Hindlimb muscle (tissue), 1 donor: ENCODE measurements around the gene NUB1. TPM values are rescaled to one million over a fixed set of nuclear protein-coding genes. Genes with fewer than 3 reads are reported as not detected.

Source experiments
- DNase-seq: peaks from one replicate; pipeline ENCODE4 v3.0.0-alpha.2; 2013
- polyA plus RNA-seq: library from polyadenylated mRNA; unstranded; fragments of 120-200 nt; gene quantifications from one replicate; pipeline ENCODE4 v1.2.1, GENCODE V29; 2013; ENCODE audit not compliant: insufficient read length

NUB1 gene
- polyA plus RNA-seq, 1 donor = 35.9 TPM

DNA sequence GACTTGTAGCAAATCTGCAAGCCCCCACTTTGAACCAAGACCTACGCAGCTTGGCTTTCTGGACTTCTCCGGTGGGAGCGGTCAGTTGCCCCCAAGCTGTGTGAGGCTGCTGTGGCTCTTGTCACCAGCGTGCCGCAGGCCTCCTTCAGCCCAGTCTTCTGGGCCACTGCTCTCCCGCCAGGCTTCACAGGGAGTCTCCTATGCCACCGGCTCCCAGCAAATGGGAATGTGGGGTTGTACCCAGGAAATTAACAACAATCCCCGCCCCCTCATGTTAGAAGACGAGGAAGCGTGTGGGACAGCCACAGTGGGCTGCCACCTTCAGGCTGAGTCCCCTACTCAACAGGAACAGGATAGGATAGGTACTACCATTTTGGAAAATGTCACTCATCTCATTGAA is 64.0 kb downstream of the NUB1 start:
- no peak for DNase-seq

DNA sequence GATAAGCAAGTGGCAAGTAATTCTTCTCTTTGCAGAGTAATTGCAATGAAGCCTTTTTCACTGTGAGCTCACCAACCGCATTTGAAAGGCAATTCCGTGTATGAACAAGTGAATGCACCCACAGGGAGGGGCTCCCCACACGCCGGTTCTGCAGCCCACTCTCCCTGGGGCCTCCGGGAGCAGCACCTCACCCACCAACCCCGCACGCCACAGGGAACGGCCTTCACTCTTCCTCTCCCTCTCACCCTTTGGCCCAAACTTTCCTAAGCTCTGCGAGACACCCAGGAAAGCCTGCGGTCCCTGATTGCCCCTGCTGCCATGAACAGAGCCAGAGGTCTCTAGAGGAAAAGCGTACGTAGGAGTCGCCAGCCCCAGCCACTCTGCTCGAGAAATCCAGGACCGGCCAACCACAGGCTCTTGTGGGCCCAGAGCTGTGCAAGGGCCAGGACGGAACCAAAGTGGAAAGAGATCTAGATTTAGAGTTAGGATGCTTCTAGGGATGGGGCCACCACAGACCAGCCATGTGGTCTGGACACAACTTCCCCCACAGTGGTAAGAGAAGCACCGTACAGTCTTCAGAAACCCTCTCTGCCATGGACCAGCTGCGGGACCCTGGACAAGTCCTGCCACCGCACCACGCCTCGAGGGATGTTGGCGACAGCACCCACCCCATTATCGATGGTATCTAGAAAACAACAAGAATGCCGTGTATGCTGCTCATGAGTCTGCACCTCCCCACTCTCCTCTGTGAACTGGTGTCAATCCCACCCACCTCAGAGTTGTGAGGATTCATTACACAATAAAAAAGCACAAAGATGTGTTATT is 64.7 kb downstream of the NUB1 start:
- DNase-seq = no peak

GRCh38 chr7:151406886-151407583 is 65.4 kb downstream of the NUB1 start:
- DNase-seq = no peak

- no peak for DNase-seq
Observed at GRCh38 chr7:151408498-151408838, 66.9 kb downstream of the NUB1 start.

DNA sequence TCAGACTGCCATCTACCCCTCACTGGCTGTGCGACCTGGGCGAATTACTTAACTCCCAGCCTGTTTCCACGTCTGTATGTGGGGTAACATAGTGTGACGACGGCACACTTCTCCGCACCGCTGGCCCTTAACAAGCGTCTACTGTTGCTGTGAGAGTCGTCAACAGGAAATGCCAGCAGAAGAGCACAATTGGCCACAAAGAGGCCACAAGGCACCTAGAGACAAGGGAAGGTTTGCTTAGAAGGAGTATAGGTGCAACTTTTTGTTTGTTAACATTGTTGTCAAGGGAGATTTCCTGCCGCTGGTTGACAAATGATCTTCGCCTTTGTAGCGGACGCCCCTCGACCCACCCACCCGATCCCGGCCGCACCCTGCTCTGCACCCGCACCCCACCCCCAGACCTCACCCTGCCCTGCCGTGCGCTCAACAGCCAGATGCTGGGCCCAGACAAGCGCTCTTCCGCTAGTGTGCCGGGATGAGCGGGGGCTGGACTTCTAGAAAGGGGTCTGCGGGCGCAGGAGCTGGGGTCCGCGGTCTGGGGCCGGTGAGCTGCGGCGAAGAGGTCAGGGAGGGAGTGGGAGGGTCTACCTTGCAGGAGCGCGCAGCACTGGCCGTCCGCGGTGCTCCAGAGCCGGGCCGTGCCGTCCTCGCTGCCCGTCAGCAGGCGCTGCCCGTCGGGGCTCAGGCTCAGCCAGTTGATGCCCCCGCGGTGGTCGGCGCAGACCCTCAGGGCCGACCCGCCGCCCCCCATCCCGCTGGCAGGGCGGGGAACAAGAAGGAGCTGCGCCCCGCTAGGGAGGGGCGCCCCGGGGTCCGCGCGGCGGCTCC is 67.4 kb downstream of the NUB1 start:
- DNase-seq = no peak

DNA sequence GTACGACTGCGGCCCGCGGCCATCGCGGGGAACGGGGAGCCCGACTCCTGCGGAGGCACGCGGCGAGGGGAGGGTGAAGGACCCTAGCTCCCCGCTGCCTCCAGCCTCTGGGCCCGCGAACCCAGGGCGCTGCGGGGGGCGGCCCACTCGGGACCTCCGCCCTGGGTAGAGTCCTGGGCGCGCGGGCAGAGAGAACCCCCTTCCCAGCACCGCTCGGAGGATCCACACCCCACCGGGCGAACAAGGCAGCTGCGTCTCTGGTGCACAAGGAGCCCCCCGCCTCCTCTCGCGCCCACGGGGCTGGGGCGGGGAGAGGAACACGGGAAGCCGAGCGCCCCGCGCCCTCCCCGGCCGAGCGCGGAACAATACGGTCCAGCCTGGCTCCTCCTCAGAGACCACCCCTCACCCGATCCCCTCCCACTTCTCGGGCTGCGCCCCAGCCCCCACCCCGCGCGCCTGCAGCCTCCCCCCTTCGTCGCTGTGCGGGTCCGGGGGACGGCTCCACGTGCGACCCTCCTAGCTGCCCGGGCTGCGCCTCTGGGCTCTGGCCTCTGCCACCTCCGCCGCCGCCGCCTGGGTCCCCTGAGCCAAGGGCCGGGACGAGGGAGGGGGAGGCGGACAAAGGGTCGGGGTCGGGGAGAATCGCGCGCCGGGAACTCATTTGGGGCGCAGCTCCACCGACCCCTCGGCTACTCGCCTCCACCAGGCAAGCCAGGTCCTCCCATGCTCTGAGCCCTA is 68.2 kb downstream of the NUB1 start, which contains the start of gene WDR86:
TSS of gene WDR86 (minus strand) at position 372 of the 738 bp plus-strand sequence. CDS start 449 bp downstream, outside the sequence.
- DNase-seq = no peak

- no peak for DNase-seq
Observed at GRCh38 chr7:151410405-151411390, 69.1 kb downstream of the NUB1 start.

DNA sequence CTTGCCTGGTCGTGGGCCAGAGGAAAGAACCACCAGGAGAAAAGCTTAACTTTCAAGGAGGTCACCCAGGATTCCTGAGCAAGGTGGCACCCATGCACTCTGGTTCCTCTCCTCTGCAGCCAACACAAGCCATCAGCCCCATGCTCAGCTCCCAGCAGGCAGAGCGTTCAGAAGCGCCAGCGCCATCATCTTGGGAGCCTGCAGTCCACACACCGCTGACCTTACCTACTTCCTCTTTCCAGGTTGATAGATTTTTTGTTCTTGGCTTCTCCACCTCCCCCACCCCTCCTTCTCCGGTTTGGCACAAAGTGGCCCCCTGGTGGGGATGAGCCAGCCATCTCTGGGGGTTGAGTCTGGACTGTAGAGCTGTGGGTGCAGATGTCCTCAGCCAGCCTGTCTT is 69.9 kb downstream of the NUB1 start:
- no peak for DNase-seq

- no peak for DNase-seq
Observed at GRCh38 chr7:151412318-151412717, 70.7 kb downstream of the NUB1 start.

DNA sequence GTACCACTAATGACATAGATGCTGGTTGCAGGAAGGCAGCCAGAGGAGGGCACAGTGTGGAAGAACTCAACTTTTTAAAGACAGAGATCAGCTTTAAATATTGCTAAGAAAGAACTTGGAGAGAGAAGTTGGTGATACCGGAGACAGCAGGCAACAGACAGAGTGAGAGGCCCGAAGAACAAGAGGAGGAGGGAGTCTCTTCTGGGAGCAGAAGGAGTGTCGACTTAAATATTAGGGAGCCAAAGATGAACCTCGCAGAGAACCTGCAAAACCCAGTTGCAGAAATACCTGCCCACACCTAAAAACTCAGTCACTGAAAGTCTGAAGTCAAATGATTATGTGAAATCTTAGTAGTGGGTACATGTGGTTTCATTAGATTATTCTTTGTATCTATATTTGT is 71.6 kb downstream of the NUB1 start:
- no peak for DNase-seq

DNA sequence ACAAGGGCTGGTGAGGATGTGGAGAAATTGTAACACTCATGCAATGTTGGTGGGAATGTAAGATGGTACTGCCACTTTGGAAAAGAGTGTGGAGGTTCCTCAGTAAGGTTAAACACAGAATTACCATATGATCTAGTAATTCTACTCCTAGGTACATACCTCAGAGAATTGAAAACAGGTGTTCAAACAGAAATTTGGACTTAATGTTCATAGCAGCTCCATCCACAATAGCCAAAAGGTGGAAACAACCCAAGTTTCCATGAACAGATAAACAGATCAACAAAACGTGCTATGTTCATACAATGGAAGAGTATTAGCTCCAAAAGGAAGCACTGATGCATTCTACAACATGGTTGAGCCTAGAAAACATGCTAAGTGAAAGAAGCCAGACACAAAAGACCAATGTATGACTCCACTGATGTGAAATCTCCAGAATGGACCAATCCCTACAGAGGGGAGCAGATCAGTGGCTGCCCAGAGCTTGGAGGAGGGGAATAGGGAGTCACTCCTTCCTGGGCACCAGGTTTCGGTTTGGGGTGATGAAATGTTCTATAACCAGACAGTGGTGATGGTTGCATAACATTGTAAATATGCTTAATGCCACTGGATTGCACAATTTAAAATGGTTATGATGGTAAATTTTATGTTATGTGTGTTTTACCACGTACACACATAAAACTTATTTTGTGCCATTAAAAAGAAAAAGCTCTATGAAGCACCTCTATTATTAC is 73.9 kb downstream of the NUB1 start:
- DNase-seq = no peak

DNA sequence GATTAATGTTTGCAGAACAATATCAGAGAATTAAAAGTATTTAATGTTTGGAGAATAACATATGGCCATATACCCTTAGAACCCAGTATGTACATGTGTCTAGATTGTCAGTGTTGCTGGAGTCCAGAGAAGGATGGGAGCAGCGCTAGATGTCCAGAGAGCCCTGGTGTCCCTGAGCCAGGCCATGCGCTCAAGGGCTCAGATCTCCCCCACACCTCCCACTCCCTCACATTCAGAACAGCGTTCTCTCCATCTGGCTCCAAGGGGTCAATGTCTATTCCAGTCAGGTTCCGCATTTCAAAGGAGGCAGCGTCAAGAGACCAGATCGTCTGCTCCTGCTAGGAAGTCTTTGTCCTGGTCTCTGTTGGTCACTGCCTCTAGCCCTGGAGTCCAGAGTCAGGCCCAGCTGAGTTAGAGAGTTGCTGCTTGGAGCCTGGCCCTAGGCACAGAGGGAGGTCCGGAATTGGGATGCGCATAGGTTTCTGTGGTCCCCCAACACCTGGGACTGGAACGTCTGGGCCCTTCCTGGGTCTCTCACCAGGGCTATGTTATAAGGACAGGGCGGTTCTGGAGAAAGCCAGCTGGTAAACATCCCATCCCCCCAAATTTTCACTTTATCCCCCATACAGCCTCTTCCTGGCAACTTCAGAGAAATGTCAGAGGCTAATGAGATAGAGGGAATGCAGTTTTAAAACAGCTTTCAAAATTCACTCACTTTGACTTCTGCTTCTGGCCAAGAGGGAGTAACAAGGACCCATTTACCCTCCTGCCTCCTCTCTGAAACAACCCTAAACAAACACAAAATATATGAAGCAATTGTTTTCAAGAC is 74.7 kb downstream of the NUB1 start:
- DNase-seq = no peak

DNA sequence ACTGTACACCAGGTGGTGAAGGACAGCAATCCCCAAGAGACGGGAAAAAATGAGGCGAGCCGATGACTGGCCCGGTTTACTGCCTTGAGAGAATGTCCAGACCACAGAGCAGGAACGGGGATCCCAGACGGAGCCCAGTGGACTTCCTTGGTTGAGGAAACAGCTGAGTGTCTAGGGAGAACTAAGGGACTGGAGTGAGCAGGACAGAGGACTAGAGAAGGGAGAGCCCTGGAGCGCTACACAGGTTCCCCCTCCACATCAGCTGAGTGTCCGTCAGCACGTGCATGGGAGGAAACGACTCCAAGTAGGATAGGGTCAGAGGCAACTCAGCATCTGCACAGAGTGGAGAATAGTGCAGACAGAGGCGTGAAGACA is 75.3 kb downstream of the NUB1 start:
- no peak for DNase-seq

DNA sequence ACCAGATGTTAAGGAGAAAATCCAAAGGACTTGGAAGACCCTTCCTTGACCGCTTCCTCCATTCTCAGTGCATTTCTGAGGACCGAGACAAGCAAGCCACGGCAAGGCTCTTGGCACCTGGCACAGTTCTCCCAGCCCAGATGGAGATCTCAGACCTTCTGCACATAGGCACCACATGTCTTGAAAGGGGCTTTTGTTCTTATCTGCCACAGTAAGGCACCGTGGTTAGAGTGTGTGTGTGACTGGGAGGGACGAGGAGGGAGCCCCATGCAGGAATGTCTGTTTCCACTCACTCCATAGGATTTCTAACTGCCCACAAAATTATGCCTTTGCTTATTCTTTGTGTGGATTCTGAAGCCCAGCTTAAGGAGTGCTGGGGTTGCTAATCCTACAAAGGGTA is 78.5 kb downstream of the NUB1 start:
- no peak for DNase-seq

- no peak for DNase-seq
Observed at GRCh38 chr7:151422212-151422611, 80.6 kb downstream of the NUB1 start.

- no peak for DNase-seq
Observed at GRCh38 chr7:151423226-151423625, 81.6 kb downstream of the NUB1 start.

GRCh38 chr7:151423936-151424335 is 82.3 kb downstream of the NUB1 start:
- DNase-seq = no peak

DNA sequence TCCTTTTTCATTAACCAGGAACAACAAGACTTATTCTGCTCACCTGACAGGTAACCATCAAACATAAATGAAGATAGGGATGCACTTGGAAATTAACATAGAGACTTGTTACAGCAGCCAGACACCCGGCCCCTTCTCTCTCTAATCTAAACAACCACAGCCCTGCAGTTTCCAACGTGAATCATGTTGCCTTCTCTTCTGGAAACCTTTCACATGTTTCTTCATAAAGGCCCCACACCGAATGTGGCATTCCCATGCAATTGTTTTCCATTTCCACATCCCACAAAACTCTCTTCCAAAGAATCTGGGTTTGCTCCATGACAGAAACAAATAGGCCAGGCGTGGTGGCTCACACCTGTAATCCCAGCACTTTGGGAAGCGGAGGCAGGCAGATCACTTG is 83.2 kb downstream of the NUB1 start:
- no peak for DNase-seq

GRCh38 chr7:151425670-151426440 is 84.2 kb downstream of the NUB1 start:
- no peak for DNase-seq
